Smooth muscle cell (in vitro differentiated cells): ENCODE measurements around the gene CIC. TPM values are rescaled to one million over a fixed set of nuclear protein-coding genes. Genes with fewer than 3 reads are reported as not detected.

Experiments
- DNase-seq: peaks from one replicate; lab custom pipeline; 2025; ENCODE audit not compliant: unreplicated experiment; lab: John Stamatoyannopoulos, UW
- H2AFZ ChIP-seq: fragments of 200-600 bp; sonication (generic); 2 replicates; pipeline ENCODE4 v1.6.0; 2016; ENCODE audit warnings: antibody characterized with exemption, low read depth, mild to moderate bottlenecking
- H3F3A ChIP-seq: fragments of 200-600 bp; sonication (generic); 2 replicates; pipeline ENCODE4 v1.6.0; 2017; ENCODE audit warnings: antibody characterized with exemption, low read depth
- H3K27ac ChIP-seq: fragments of 200-600 bp; sonication (generic); 2 replicates; pipeline ENCODE4 v1.5.1; 2016; ENCODE audit warnings: low read depth, mild to moderate bottlenecking
- H3K27me3 ChIP-seq: fragments of 200-600 bp; sonication (generic); 2 replicates; pipeline ENCODE4 v1.6.1; 2016; ENCODE audit warnings: low read depth, mild to moderate bottlenecking
- H3K36me3 ChIP-seq: fragments of 200-600 bp; sonication (generic); 2 replicates; pipeline ENCODE4 v1.5.1; 2016; ENCODE audit warnings: low read depth
- H3K4me1 ChIP-seq: fragments of 200-600 bp; sonication (generic); 2 replicates; pipeline ENCODE4 v1.5.1; 2016; ENCODE audit warnings: low read depth
- H3K4me2 ChIP-seq: fragments of 200-600 bp; sonication (generic); 2 replicates; pipeline ENCODE4 v1.6.0; 2016; ENCODE audit warnings: mild to moderate bottlenecking
- H3K4me3 ChIP-seq: fragments of 200-600 bp; sonication (generic); 2 replicates; pipeline ENCODE4 v1.5.1; 2016; ENCODE audit warnings: mild to moderate bottlenecking
- H3K79me2 ChIP-seq: fragments of 200-600 bp; sonication (generic); 2 replicates; pipeline ENCODE4 v1.6.0; 2016; ENCODE audit warnings: low read depth, mild to moderate bottlenecking
- H3K9ac ChIP-seq: fragments of 200-600 bp; sonication (generic); 2 replicates; pipeline ENCODE4 v1.6.0; 2016; ENCODE audit warnings: low read depth
- H3K9me3 ChIP-seq: fragments of 200-600 bp; sonication (generic); replicated peaks from 2 replicates; pipeline ENCODE4 v1.5.1; 2016; ENCODE audit warnings: low read depth
- H4K20me1 ChIP-seq: fragments of 200-600 bp; sonication (generic); 2 replicates; pipeline ENCODE4 v1.6.0; 2016; ENCODE audit warnings: low read depth
- CTCF ChIP-seq: fragments of 200-600 bp; sonication (generic); IDR thresholded peaks from 2 replicates; pipeline ENCODE4 v1.5.1; 2017; ENCODE audit warnings: borderline replicate concordance, mild to moderate bottlenecking, antibody characterized with exemption; ENCODE audit not compliant: insufficient read depth, poor library complexity, severe bottlenecking
- WGBS: methylation state at CpG from one replicate; pipeline ENCODE4 v1.1.7; 2016; ENCODE audit warnings: low lambda C conversion rate; 5-methylcytosine and 5-hydroxymethylcytosine counted together
- polyA plus RNA-seq: library from polyadenylated mRNA; unstranded; fragments of >200 nt; fragmentation: Nextera tagmentation; extraction: Ambion mirVana; gene quantifications from 2 replicates; pipeline ENCODE4 v1.2.1, GENCODE V29; 2016
- total RNA-seq: library from RNA; depleted of rRNA; stranded (reverse); fragments of >200 nt; gene quantifications from 2 replicates; pipeline ENCODE4 v1.2.3, GENCODE V29; 2014

The CIC gene
- total and polyA plus RNA-seq, 2 experiments from 2014 or later, result 12.6 to 18.4 TPM

GRCh38 chr19:42235181-42235580 lies 33.9 kb upstream of the CIC start:
- no peaks in the 10 kb centered on the region for H3F3A ChIP-seq
- no peak for TF ChIP-seq CTCF
- H3K4me1 ChIP-seq, result no peaks in the 10 kb centered on the region
- no peak overlapping the region for H3K4me3 ChIP-seq
- H3K4me2 ChIP-seq, result no peak overlapping the region
- no peak overlapping the region for H3K9ac ChIP-seq
- no peak for DNase-seq
- no peak overlapping the region for H3K27ac ChIP-seq
- no peaks in the 10 kb centered on the region for H3K9me3 ChIP-seq
- H3K27me3 ChIP-seq, result no peaks in the 10 kb centered on the region
- no peak overlapping the region for H2AFZ ChIP-seq
- H3K36me3 ChIP-seq, result no peaks in the 10 kb centered on the region
- peaks cover 85% of the 10 kb centered on the region for H4K20me1 ChIP-seq
- H3K79me2 ChIP-seq, result peaks cover 22% of the 10 kb centered on the region
- WGBS, result 95% methylated on average over 5 of the region's 5 CpGs

- Histone ChIP-seq H3K4me2 (no peak overlapping the region), H3K9ac (no peak overlapping the region), H3K4me3 (no peak overlapping the region), H3K27ac (no peak overlapping the region), H3K9me3 (no peaks in the 10 kb centered on the region), H2AFZ (no peak overlapping the region), H3K27me3 (no peaks in the 10 kb centered on the region), H3F3A (peaks cover 5% of the 10 kb centered on the region), H4K20me1 (peaks cover 57% of the 10 kb centered on the region), H3K4me1 (peaks cover 15% of the 10 kb centered on the region), H3K79me2 (peaks cover 42% of the 10 kb centered on the region), H3K36me3 (no peaks in the 10 kb centered on the region)
- WGBS, result 97% methylated on average over 10 of the region's 10 CpGs
- DNase-seq, result no peak
- TF ChIP-seq CTCF, result no peak
These were observed 29.4 kb upstream of the CIC start for GRCh38 chr19:42239544-42240220.

- no peak for TF ChIP-seq CTCF
- H3K36me3 ChIP-seq, result no peaks in the 10 kb centered on the region
- peaks cover 42% of the 10 kb centered on the region for H3K79me2 ChIP-seq
- H3K27ac ChIP-seq, result peak overlapping the region; percentile 74
- H3K9me3 ChIP-seq, result no peaks in the 10 kb centered on the region
- H3K4me3 ChIP-seq, result peak overlapping the region; percentile 57
- peaks cover 9% of the 10 kb centered on the region for H3F3A ChIP-seq
- no peak overlapping the region for H2AFZ ChIP-seq
- H3K27me3 ChIP-seq, result no peaks in the 10 kb centered on the region
- H3K4me1 ChIP-seq, result peaks cover 15% of the 10 kb centered on the region
- H4K20me1 ChIP-seq, result peaks cover 47% of the 10 kb centered on the region
- WGBS, result 100% methylated on average over 3 of the region's 3 CpGs
- peak overlapping the region; percentile 100 for H3K4me2 ChIP-seq
- no peak for DNase-seq
- H3K9ac ChIP-seq, result peak overlapping the region; percentile 93
These were observed 27.8 kb upstream of the CIC start for GRCh38 chr19:42241279-42241678.

- DNase-seq, result no peak
- no peak overlapping the region for H2AFZ ChIP-seq
- under 1% methylated on average over 20 of the region's 49 CpGs for WGBS
These were observed 27.0 kb upstream of the CIC start for GRCh38 chr19:42242069-42242511.

More at GRCh38 chr19:42242069-42242511, 27.0 kb upstream of the CIC start:
- Histone ChIP-seq H3K9ac (peak overlapping the region; percentile 93), H3K9me3 (no peaks in the 10 kb centered on the region), H3K4me2 (peak overlapping the region; percentile 100), H3K36me3 (no peaks in the 10 kb centered on the region), H3K27me3 (no peaks in the 10 kb centered on the region), H3K4me3 (peak overlapping the region; percentile 57), H3K79me2 (peaks cover 42% of the 10 kb centered on the region), H3F3A (peaks cover 18% of the 10 kb centered on the region), H4K20me1 (peaks cover 47% of the 10 kb centered on the region), H3K27ac (peak overlapping the region; percentile 74), H3K4me1 (peaks cover 15% of the 10 kb centered on the region)
- no peak for TF ChIP-seq CTCF
